Measurements from ENCODE around the gene RPAP3.

Gene RPAP3

DNA sequence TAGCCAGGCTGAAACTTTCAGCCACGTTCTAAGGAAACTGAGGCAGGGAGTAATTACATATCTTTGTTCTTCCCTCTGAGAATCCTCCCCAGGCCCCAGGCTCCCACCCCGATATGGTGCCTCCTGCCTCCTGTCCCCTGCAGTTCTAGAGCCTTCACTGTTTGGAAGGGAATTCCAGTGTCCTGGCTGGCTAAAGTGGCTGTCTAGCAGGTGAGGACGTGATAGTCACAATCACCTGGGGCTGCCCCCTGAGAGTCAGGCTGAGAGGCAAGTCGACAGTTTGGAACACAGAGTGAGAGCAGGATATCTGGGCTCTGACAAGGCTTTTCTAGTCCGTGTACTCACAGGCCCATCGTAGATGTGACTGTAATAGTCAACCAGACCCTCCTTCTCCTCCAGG, 6.3 kb upstream of the RPAP3 start:
- no peak overlapping the region for H3K4me3 ChIP-seq (ENCODE audit: low read length)
- no peaks in the 10 kb centered on the region for H3K9me3 ChIP-seq (ENCODE audit: control insufficient read depth, low read length)
- no peak overlapping the region for H3K9ac ChIP-seq (ENCODE audit: low read length)
- H3K4me1 ChIP-seq (ENCODE audit: control insufficient read depth, insufficient read depth, low read length), result peaks cover 24% of the 10 kb centered on the region
- H3K27me3 ChIP-seq (ENCODE audit: control insufficient read depth, insufficient read depth, low read length), result no peaks in the 10 kb centered on the region
- H3K36me3 ChIP-seq (ENCODE audit: control insufficient read depth, insufficient read depth, low read length), result no peaks in the 10 kb centered on the region

DNA sequence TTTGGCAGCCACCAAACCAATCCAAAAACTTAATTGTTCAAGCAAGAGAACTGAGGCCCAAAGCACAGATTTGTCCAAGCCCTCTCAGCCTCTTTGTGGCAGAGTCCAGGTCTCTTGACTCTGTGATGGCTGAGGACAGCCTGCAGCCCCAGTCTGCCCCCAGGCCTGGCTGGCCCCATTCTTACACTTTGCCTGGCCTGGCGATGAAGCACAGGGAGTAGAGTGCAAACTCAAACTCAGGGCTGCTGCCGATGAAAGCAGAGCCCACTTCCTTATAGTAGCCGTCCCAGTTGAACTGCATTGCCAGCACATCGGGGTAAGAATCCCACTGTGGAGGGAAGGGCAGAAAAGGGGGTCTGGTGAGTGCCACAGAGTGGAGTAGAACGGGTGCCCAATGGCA, 5.6 kb upstream of the RPAP3 start:
- Histone ChIP-seq H3K27me3 (ENCODE audit: control insufficient read depth, insufficient read depth, low read length) (no peaks in the 10 kb centered on the region), H3K4me3 (ENCODE audit: low read length) (no peak overlapping the region), H3K9ac (ENCODE audit: low read length) (no peak overlapping the region), H3K9me3 (ENCODE audit: control insufficient read depth, low read length) (no peaks in the 10 kb centered on the region), H3K36me3 (ENCODE audit: control insufficient read depth, insufficient read depth, low read length) (no peaks in the 10 kb centered on the region), H3K4me1 (ENCODE audit: control insufficient read depth, insufficient read depth, low read length) (peaks cover 20% of the 10 kb centered on the region)

DNA sequence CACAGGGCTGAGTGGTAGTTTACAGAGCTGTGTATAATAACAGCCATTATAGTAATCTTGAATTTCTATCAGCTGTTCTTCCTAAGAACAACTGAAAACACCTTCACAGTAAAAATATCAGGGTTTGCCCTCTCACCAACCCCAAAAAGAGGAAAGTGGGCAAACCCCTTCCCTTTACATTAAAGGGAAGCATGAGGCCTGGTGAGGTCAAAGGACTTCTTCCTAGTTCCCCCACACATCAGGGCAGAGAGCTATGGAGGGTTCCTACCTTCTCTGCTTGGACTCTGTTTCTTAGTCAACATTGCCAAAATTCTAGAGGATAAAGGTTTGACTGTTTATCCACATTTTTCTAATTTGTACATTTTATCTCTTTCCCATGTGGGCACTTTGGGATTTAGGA, 4.4 kb upstream of the RPAP3 start:
- H3K27me3 ChIP-seq (ENCODE audit: control insufficient read depth, insufficient read depth, low read length), result no peaks in the 10 kb centered on the region
- H3K36me3 ChIP-seq (ENCODE audit: control insufficient read depth, insufficient read depth, low read length), result no peaks in the 10 kb centered on the region
- no peak overlapping the region for H3K4me3 ChIP-seq (ENCODE audit: low read length)
- H3K9me3 ChIP-seq (ENCODE audit: control insufficient read depth, low read length), result no peaks in the 10 kb centered on the region
- peaks cover 9% of the 10 kb centered on the region for H3K4me1 ChIP-seq (ENCODE audit: control insufficient read depth, insufficient read depth, low read length)
- no peak overlapping the region for H3K9ac ChIP-seq (ENCODE audit: low read length)

DNA sequence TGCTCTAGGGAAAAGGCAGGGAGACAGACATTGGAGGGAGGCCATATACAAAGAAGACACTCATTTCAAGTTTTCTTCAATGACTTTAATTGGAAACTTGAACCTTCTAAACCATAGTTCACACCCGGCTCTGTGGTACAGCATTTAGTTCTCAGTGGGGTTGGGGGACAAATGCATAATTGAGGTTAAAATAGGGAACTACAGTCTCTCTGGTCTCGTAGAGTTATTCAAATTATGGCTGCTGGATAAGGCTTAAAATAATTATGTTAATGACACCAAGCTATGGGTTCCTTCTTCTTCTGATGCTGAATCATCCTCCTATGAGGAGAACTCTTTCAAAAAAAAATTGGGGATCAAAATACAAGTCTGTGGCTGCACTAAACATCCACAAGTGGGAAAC, 3.8 kb upstream of the RPAP3 start:
- Histone ChIP-seq H3K9ac (ENCODE audit: low read length) (no peak overlapping the region), H3K9me3 (ENCODE audit: control insufficient read depth, low read length) (no peaks in the 10 kb centered on the region)

DNA sequence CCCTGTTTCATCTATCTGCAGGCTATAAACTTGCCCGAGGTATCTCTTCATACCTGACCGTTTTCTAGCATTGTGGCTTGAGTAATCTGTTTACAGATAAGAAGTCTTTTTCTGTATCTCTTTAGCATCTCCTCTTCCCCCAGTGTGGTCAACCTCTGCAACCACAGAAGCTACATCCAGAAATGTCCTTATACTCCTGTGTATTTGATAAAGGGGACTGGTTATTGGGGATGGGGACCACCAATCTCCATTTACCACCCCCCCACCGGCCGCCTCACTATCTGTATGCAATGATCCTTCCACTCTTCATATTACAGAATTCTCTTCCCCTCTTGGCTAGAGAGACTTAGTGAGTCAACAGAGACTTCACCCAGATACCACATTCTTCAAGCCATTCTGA, 3.4 kb upstream of the RPAP3 start:
- H3K4me3 ChIP-seq (ENCODE audit: low read length), result no peak overlapping the region
- H3K27me3 ChIP-seq (ENCODE audit: control insufficient read depth, insufficient read depth, low read length), result no peaks in the 10 kb centered on the region
- H3K9me3 ChIP-seq (ENCODE audit: control insufficient read depth, low read length), result no peaks in the 10 kb centered on the region
- no peaks in the 10 kb centered on the region for H3K36me3 ChIP-seq (ENCODE audit: control insufficient read depth, insufficient read depth, low read length)
- no peak overlapping the region for H3K9ac ChIP-seq (ENCODE audit: low read length)
- H3K4me1 ChIP-seq (ENCODE audit: control insufficient read depth, insufficient read depth, low read length), result peaks cover 11% of the 10 kb centered on the region

More for the DNA sequence above, 3.8 kb upstream of the RPAP3 start:
- Histone ChIP-seq H3K27me3 (ENCODE audit: control insufficient read depth, insufficient read depth, low read length) (no peaks in the 10 kb centered on the region), H3K36me3 (ENCODE audit: control insufficient read depth, insufficient read depth, low read length) (no peaks in the 10 kb centered on the region), H3K4me3 (ENCODE audit: low read length) (no peak overlapping the region), H3K4me1 (ENCODE audit: control insufficient read depth, insufficient read depth, low read length) (peaks cover 11% of the 10 kb centered on the region)

DNA sequence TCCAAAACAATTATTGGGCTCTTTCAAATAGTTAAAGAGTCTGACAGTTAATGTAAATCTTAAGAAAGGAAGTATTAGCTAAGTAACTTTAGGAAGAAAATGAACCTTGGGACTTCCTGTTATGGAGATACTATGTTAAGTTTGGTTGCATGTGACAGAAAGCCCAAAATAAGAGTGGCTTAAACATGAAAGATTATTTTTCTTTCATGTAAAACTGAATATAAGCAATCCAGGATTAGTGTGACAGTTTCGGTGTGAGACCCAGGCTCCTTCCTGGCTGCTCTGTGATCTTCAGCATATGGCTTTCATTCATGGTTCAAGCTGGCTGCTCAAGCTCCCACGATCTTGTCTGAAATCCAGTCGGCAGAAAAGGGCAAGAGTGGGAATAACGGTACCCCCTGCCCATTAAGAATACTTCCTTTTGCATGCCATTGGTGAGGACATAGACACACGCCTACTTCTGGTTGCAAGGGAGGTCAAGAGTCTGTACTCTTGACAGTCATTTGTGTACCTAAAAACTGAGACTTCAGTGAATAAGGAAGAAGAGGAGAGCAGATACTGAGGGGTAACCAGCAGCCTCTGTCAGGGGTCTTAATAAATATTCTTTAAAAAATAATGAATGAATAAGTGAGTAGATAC, 2.2 kb upstream of the RPAP3 start:
- no peaks in the 10 kb centered on the region for H3K27me3 ChIP-seq (ENCODE audit: control insufficient read depth, insufficient read depth, low read length)
- no peaks in the 10 kb centered on the region for H3K36me3 ChIP-seq (ENCODE audit: control insufficient read depth, insufficient read depth, low read length)
- H3K9ac ChIP-seq (ENCODE audit: low read length), result no peak overlapping the region
- H3K4me3 ChIP-seq (ENCODE audit: low read length), result no peak overlapping the region
- no peaks in the 10 kb centered on the region for H3K9me3 ChIP-seq (ENCODE audit: control insufficient read depth, low read length)
- H3K4me1 ChIP-seq (ENCODE audit: control insufficient read depth, insufficient read depth, low read length), result peaks cover 11% of the 10 kb centered on the region

DNA sequence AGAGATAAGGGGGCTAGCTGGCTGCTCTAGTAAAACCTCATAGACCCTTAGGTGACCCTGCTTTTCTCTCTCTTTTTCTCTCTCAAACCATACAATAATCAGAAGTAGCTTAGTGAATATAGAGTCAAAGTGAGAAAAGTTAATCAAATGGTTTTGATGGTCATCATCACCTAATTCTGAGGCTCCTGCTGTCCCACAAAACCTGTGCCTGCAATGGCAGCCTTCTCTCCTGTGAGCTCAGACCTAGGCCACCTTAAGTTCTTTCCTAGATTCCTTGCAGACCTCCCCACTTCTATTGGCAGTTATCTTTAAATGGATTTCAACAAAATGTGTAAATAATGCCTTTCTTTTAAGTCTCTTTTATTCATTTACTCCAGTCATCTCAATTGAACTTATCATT, 1.5 kb upstream of the RPAP3 start:
- Histone ChIP-seq H3K9me3 (ENCODE audit: control insufficient read depth, low read length) (no peaks in the 10 kb centered on the region), H3K9ac (ENCODE audit: low read length) (no peak overlapping the region), H3K36me3 (ENCODE audit: control insufficient read depth, insufficient read depth, low read length) (no peaks in the 10 kb centered on the region), H3K27me3 (ENCODE audit: control insufficient read depth, insufficient read depth, low read length) (no peaks in the 10 kb centered on the region), H3K4me1 (ENCODE audit: control insufficient read depth, insufficient read depth, low read length) (peaks cover 11% of the 10 kb centered on the region), H3K4me3 (ENCODE audit: low read length) (no peak overlapping the region)

DNA sequence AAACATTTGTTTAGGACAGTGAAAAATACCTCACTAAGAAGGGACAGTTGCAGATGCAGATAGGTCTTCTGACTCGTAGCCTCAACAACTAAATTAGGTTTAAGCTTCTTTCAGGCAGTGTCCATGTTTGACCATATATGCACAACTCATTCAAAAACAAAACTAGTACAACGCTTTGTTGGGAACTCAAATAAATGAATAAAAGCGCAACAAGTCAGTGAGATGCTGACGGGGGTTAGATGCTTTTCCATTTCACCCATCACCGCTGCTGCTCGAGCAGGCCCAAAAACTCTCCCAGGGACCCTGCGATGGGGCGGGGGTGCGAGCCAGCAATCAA, 633 bp downstream of the RPAP3 start:
- H3K4me3 ChIP-seq (ENCODE audit: low read length), result peak overlapping the region; percentile 51
- H3K36me3 ChIP-seq (ENCODE audit: control insufficient read depth, insufficient read depth, low read length), result no peaks in the 10 kb centered on the region
- H3K9me3 ChIP-seq (ENCODE audit: control insufficient read depth, low read length), result no peaks in the 10 kb centered on the region
- peaks cover 11% of the 10 kb centered on the region for H3K4me1 ChIP-seq (ENCODE audit: control insufficient read depth, insufficient read depth, low read length)
- no peaks in the 10 kb centered on the region for H3K27me3 ChIP-seq (ENCODE audit: control insufficient read depth, insufficient read depth, low read length)
- peak overlapping the region; percentile 76 for H3K9ac ChIP-seq (ENCODE audit: low read length)

DNA sequence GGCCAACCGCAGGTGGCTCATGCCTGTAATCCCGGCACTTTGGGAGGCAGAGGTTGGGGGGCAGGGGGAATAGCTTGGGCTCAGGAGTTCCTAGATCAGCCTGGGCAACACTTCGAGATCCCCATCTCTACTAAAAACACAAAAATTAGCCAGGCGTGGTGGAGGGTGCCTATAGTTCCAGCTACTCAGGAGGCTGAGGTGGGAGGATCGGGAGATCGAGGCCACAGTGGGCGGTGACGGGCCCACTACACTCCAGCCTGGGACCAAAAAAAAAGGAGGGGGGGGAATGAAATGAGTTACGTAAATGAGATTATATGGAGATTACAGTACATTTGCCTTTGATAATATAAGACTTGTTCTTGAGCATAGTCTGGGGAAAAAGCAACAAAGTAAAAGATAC, 1.1 kb downstream of the RPAP3 start:
- Histone ChIP-seq H3K4me3 (ENCODE audit: low read length) (peak overlapping the region; percentile 51), H3K27me3 (ENCODE audit: control insufficient read depth, insufficient read depth, low read length) (no peaks in the 10 kb centered on the region), H3K9ac (ENCODE audit: low read length) (peak overlapping the region; percentile 76)

DNA sequence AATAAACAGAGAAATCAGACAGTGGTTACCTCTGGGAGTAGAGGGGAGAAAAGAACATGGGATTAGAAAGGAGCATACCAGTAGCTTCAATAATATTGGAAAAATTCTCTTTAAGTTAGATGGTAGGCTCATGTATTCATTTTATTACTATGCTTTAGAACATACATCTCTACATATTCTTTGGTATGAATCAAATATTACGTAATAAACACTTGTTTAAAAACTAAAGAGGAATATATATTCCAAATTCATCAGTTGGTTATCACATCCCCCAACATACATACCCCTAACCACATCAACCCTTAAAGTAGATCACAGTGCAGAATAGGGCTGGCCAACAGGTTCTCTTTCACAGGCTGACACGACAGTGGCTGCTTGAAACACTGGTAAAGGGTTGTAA, 5.6 kb downstream of the RPAP3 start:
- Histone ChIP-seq H3K4me3 (ENCODE audit: low read length) (no peak overlapping the region), H3K4me1 (ENCODE audit: control insufficient read depth, insufficient read depth, low read length) (peaks cover 5% of the 10 kb centered on the region), H3K9me3 (ENCODE audit: control insufficient read depth, low read length) (no peaks in the 10 kb centered on the region), H3K36me3 (ENCODE audit: control insufficient read depth, insufficient read depth, low read length) (no peaks in the 10 kb centered on the region), H3K9ac (ENCODE audit: low read length) (no peak overlapping the region), H3K27me3 (ENCODE audit: control insufficient read depth, insufficient read depth, low read length) (no peaks in the 10 kb centered on the region)

More for the DNA sequence above, 1.1 kb downstream of the RPAP3 start:
- H3K9me3 ChIP-seq (ENCODE audit: control insufficient read depth, low read length), result no peaks in the 10 kb centered on the region
- H3K36me3 ChIP-seq (ENCODE audit: control insufficient read depth, insufficient read depth, low read length), result no peaks in the 10 kb centered on the region
- H3K4me1 ChIP-seq (ENCODE audit: control insufficient read depth, insufficient read depth, low read length), result peaks cover 11% of the 10 kb centered on the region

DNA sequence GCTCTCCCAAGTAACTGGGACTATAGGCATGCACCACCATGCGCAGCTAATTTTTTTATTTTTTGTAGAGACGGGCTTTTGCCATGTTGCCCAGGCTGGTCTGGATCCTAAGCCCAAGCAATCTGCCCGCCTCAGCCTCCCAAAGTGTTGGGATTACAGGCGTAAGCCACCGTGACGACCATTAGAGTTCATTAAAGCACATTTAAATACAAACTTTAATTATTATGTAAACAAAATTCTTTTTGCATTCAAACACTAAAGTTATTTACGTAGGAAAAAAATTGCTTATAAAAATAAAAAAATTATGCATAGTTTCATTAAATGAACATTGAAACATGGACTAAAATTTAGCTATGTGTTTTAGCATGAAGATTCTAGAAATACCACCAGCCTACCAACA, 7.2 kb downstream of the RPAP3 start:
- H3K36me3 ChIP-seq (ENCODE audit: control insufficient read depth, insufficient read depth, low read length), result no peaks in the 10 kb centered on the region
- no peaks in the 10 kb centered on the region for H3K27me3 ChIP-seq (ENCODE audit: control insufficient read depth, insufficient read depth, low read length)
- H3K9me3 ChIP-seq (ENCODE audit: control insufficient read depth, low read length), result no peaks in the 10 kb centered on the region
- H3K4me3 ChIP-seq (ENCODE audit: low read length), result no peak overlapping the region
- no peaks in the 10 kb centered on the region for H3K4me1 ChIP-seq (ENCODE audit: control insufficient read depth, insufficient read depth, low read length)
- no peak overlapping the region for H3K9ac ChIP-seq (ENCODE audit: low read length)

DNA sequence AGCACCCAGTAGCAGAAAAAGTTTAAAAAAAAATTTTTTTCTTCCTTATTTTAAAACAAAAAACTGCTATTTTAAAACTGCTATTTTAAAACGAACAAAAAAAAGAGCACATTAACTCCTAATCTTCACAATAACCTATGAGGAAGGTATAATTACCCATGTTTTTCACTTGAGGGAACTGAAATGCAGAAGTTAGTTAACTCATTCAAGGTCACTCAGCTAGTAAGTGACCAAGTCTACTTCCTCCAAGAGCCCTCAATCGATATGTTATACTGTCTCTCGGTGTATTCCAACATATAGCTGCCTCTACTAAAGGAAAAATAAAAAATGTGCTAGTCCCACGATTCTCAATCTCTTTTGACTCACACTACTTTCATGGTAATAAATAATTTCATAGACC, 7.8 kb downstream of the RPAP3 start:
- Histone ChIP-seq H3K36me3 (ENCODE audit: control insufficient read depth, insufficient read depth, low read length) (no peaks in the 10 kb centered on the region), H3K4me3 (ENCODE audit: low read length) (no peak overlapping the region), H3K4me1 (ENCODE audit: control insufficient read depth, insufficient read depth, low read length) (no peaks in the 10 kb centered on the region), H3K9ac (ENCODE audit: low read length) (no peak overlapping the region), H3K9me3 (ENCODE audit: control insufficient read depth, low read length) (no peaks in the 10 kb centered on the region), H3K27me3 (ENCODE audit: control insufficient read depth, insufficient read depth, low read length) (no peaks in the 10 kb centered on the region)

DNA sequence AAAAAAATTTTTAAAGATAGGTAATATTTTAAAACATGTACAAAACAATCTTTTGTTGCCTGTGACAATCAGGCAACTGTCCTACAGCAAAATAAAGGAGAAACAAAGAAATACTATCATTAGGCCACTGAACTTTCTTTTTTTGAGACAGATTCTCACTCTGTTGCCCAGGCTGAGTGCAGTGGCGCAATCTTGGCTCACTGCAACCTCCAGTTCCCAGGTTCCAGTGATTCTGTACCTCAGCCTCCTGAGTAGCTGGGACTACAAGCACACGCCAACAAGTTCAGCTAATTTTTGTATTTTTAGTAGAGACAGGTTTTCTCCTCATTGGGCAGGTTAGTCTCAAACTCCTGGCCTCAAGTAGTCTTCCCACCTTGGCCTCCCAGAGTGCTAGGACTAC, 16.6 kb downstream of the RPAP3 start:
- no peak overlapping the region for H3K9ac ChIP-seq (ENCODE audit: low read length)
- H3K36me3 ChIP-seq (ENCODE audit: control insufficient read depth, insufficient read depth, low read length), result no peaks in the 10 kb centered on the region
- no peaks in the 10 kb centered on the region for H3K9me3 ChIP-seq (ENCODE audit: control insufficient read depth, low read length)
- no peaks in the 10 kb centered on the region for H3K4me1 ChIP-seq (ENCODE audit: control insufficient read depth, insufficient read depth, low read length)
- no peaks in the 10 kb centered on the region for H3K27me3 ChIP-seq (ENCODE audit: control insufficient read depth, insufficient read depth, low read length)
- H3K4me3 ChIP-seq (ENCODE audit: low read length), result no peak overlapping the region
